Measurements from ENCODE around the gene PHACTR3.

PHACTR3 gene

GRCh38 chr20:59623133-59623532 lies 18.8 kb downstream of the PHACTR3 start:
- no peak for DNase-seq

- DNase-seq: no peak
Measured at GRCh38 chr20:59623583-59623982, 19.2 kb downstream of the PHACTR3 start.

- no peak for DNase-seq
Measured at GRCh38 chr20:59624401-59624800, 20.1 kb downstream of the PHACTR3 start.

- no peak for DNase-seq
Measured at GRCh38 chr20:59625214-59625922, 21.0 kb downstream of the PHACTR3 start.

GRCh38 chr20:59627298-59627697 lies 23.0 kb downstream of the PHACTR3 start:
- no peak for DNase-seq

- DNase-seq: no peak
Measured at GRCh38 chr20:59628171-59628570, 23.8 kb downstream of the PHACTR3 start.

- no peak for DNase-seq
Measured at GRCh38 chr20:59629141-59630045, 25.1 kb downstream of the PHACTR3 start.

- no peak for DNase-seq
Measured at GRCh38 chr20:59630526-59630925, 26.2 kb downstream of the PHACTR3 start.

GRCh38 chr20:59631751-59632540 lies 27.6 kb downstream of the PHACTR3 start:
- DNase-seq: no peak

GRCh38 chr20:59632541-59633113 lies 28.3 kb downstream of the PHACTR3 start:
- DNase-seq: no peak

- no peak for DNase-seq
Measured at GRCh38 chr20:59633656-59634251, 29.4 kb downstream of the PHACTR3 start.

- DNase-seq: no peak
Measured at GRCh38 chr20:59634435-59635005, 30.2 kb downstream of the PHACTR3 start.

- no peak for DNase-seq
Measured at GRCh38 chr20:59636766-59637370, 32.5 kb downstream of the PHACTR3 start.

GRCh38 chr20:59640267-59640666 lies 35.9 kb downstream of the PHACTR3 start:
- no peak for DNase-seq

- DNase-seq: no peak
Measured at GRCh38 chr20:59643615-59644061, 39.3 kb downstream of the PHACTR3 start.

GRCh38 chr20:59644371-59644939 lies 40.1 kb downstream of the PHACTR3 start:
- no peak for DNase-seq

- no peak for DNase-seq
Measured at GRCh38 chr20:59645271-59645670, 40.9 kb downstream of the PHACTR3 start.

- DNase-seq: no peak
Measured at GRCh38 chr20:59645761-59646171, 41.4 kb downstream of the PHACTR3 start.

- no peak for DNase-seq
Measured at GRCh38 chr20:59646487-59646886, 42.1 kb downstream of the PHACTR3 start.

GRCh38 chr20:59647271-59647670 lies 42.9 kb downstream of the PHACTR3 start:
- no peak for DNase-seq

GRCh38 chr20:59648466-59649070 lies 44.2 kb downstream of the PHACTR3 start:
- DNase-seq: no peak
